Ovary (tissue), 3 donors: ENCODE results near the gene CD79A.

Experiments used
- CTCF ChIP-seq, 3 donors: fragments of 450-650 bp in 2 of 3; fragments of 200-600 bp in 1 of 3; IDR thresholded peaks; one replicate each; pipeline versions ENCODE4 v1.5.1 to v1.8.0; 2016 to 2022; ENCODE audit warnings: antibody characterized with exemption in 3 of 3, mild to moderate bottlenecking in 1 of 3
- EP300 ChIP-seq: sonication (generic); formaldehyde crosslinking; IDR thresholded peaks from one replicate; pipeline ENCODE4 v1.6.1; 2017; ENCODE audit warnings: antibody characterized with exemption
- POLR2A ChIP-seq: fragments of 450-650 bp; IDR thresholded peaks from one replicate; pipeline ENCODE4 v1.6.1; 2017; ENCODE audit warnings: antibody characterized with exemption, mild to moderate bottlenecking, moderate library complexity
- donor health status: DM: no; HTN: no; CAD: no.

GRCh38 chr19:41910240-41910991 is 33.3 kb downstream of the CD79A start:
- no peak for TF ChIP-seq CTCF (IDR thresholded peaks at IDR 0.05)
- TF ChIP-seq POLR2A: no peak
- TF ChIP-seq EP300: no peak
